Fibroblast of lung (primary cell): ENCODE measurements around the gene CADPS.

ENCODE experiments used
- EZH2 ChIP-seq: IDR thresholded peaks from 2 replicates; pipeline ENCODE4 v1.5.1; 2012; ENCODE audit warnings: low read length, control low read depth, mild to moderate bottlenecking; ENCODE audit errors: missing control alignments
- TF ChIP-seq, protein P1 (sequence below), 2 donors: IDR thresholded peaks in 1 of 2; conservative IDR thresholded peaks in 1 of 2; 1 replicate in 1 of 2; 2 replicates in 1 of 2; pipeline ENCODE4 v1.5.1; 2011 to 2012; ENCODE audit warnings: low read length in 2 of 2, control low read depth in 1 of 2, inconsistent platforms in 1 of 2, low read depth in 1 of 2, mild to moderate bottlenecking in 1 of 2

DNA sequence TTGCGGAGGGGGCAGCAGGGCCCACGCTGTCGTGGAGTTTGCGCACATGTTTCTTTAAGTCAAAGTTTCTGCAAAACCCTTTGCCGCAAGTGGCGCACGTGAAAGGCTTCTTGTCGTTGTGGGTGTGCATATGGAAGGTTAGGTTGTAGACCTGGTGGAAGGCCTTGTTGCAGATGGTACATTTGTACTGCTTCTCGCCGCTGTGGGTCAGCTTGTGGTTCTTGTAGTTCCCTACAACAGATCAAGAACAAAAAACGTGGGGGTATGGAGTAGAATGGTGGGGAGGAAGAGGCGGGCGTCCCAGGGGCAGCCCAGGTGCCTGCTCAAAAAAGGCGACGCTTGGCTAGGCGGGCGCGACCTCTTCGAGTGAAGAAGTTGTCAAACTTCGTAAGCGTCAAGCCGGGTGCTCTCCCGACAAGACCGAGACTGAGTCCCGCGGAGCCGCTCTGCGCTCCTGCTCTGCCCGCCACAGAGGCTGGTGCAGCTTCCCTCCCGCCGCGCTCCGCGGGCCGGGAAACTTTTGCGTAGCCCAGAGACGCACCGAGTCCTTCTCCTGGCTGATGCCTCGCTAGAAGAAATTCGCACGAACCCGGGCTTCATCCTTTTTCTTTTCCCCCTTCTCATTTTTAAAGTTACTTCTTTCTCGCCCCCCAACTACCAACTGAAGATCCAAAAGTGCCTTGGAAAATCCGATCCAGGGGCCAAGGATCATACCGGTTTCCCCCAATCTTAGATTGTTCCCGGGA lies 504.9 kb downstream of the CADPS start:
- TF ChIP-seq, protein P1, sequence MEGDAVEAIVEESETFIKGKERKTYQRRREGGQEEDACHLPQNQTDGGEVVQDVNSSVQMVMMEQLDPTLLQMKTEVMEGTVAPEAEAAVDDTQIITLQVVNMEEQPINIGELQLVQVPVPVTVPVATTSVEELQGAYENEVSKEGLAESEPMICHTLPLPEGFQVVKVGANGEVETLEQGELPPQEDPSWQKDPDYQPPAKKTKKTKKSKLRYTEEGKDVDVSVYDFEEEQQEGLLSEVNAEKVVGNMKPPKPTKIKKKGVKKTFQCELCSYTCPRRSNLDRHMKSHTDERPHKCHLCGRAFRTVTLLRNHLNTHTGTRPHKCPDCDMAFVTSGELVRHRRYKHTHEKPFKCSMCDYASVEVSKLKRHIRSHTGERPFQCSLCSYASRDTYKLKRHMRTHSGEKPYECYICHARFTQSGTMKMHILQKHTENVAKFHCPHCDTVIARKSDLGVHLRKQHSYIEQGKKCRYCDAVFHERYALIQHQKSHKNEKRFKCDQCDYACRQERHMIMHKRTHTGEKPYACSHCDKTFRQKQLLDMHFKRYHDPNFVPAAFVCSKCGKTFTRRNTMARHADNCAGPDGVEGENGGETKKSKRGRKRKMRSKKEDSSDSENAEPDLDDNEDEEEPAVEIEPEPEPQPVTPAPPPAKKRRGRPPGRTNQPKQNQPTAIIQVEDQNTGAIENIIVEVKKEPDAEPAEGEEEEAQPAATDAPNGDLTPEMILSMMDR (conservative IDR thresholded peaks at IDR 0.05 in 1 of 2, IDR thresholded peaks at IDR 0.05 in 1 of 2; ENCODE audit: low read depth in 1 of 2, low read length in 2 of 2), result no peak
- TF ChIP-seq EZH2, result peak; percentile 93
